EH (cell line): Measurements from ENCODE around the gene CRHR2.

ENCODE experiments used
- DNase-seq: peaks from one replicate; pipeline ENCODE4 v3.0.0-alpha.2; 2015; ENCODE audit warnings: low read depth

CRHR2 gene

DNA sequence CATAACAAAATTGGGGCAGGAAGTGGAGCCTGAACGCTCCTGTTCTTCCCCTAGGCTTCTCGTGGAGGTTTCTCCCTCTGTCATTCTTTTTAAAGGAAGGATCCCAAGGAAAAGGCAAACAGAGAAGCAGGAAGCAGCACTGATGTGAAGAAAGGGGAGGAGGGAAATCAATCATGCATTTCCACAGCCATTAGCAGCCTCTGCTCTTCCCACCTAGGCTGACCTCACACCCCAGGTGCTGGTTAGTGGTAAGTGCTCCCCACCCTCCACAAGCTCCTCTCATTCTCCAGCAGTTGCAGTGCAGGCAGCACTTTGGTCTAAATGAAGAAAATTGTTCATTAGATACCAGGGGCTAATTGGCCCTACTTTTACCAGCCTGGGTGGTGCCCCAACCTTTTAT, 2.6 kb downstream of the CRHR2 start:
- DNase-seq, result no peak

DNA sequence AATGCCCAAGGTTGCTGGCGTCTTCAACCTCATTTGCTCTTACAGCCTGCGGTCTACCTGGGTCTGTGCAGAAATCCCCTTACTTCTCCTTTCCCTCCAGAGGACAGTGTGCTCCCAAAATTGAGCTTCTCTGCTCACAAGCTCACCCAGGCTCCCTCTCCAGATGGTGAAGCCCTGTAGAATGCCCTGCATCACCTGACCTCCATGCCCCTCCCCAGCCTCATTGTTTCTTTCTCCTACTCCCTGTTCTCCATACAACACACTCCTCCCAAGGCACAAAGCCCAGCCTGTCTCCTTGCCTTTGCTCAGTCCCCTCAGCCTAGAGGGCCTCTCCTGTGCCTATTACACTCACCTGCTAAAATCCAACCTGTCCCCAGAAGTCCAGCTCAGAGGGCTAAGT, 3.5 kb downstream of the CRHR2 start:
- no peak for DNase-seq

DNA sequence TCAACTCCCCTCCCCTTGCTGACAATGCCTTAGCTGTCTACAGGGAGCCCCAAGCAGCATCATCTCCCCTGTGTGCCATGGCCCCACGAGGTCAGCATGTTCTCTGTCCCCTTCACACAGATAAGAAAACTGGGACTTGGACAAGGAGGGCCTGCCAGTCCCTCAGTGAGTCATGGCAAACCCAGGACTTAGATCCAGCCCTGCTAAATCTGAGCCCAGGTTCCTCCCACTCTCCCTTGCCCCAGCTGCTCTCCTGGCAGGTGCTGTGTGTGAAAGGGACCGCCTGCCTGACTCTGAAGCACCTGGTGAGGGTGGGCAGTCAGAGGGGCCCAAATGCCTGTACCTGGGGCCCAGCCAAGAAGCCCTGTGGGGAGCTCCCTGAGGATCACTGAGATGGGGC, 7.4 kb downstream of the CRHR2 start:
- DNase-seq, result no peak

- no peak for DNase-seq
Measured at GRCh38 chr7:30674420-30674819, 7.8 kb downstream of the CRHR2 start.

- peak; percentile 78 for DNase-seq
Measured at GRCh38 chr7:30671793-30672465, 10.3 kb downstream of the CRHR2 start.

GRCh38 chr7:30668102-30668501, 14.2 kb downstream of the CRHR2 start:
- DNase-seq, result no peak

GRCh38 chr7:30667172-30667571, 15.1 kb downstream of the CRHR2 start:
- DNase-seq, result no peak

GRCh38 chr7:30665449-30665848, 16.8 kb downstream of the CRHR2 start:
- no peak for DNase-seq

- DNase-seq, result no peak
Measured at GRCh38 chr7:30665043-30665442, 17.2 kb downstream of the CRHR2 start.

DNA sequence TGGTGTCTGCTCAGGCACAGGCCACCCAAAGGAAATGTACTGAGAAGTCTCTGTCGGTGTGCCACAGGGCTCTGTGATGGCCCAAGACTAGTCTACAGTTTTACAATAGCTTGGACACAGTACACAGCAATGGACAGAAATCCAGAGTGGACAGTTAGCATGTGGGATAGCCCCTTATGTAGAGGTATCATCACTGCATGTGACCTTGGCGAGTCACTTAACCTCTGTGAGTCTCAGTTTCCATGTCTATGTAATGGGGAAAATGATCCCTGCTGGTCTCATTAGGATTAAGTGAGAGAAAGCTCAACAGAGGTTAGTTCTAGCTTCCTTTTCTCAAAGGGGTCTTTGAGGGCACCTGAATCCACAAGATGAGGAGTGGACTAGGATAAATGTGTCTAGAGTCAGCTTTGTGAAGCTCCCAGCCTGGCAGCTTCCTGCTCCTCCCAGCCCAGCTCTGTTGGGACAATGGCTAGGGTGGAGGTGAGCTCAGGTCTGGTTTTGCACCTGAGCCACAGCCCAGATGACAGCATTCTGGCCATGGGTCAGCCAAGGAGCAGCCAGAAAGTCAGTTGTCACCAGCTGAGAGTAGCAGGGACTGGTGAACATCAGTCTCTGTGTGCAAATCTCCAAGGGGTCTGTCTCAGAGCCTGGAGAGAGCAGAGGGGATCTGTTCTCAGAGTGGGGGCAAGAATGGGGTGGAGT, 17.9 kb downstream of the CRHR2 start:
- no peak for DNase-seq

GRCh38 chr7:30663414-30663813, 18.8 kb downstream of the CRHR2 start:
- no peak for DNase-seq

DNA sequence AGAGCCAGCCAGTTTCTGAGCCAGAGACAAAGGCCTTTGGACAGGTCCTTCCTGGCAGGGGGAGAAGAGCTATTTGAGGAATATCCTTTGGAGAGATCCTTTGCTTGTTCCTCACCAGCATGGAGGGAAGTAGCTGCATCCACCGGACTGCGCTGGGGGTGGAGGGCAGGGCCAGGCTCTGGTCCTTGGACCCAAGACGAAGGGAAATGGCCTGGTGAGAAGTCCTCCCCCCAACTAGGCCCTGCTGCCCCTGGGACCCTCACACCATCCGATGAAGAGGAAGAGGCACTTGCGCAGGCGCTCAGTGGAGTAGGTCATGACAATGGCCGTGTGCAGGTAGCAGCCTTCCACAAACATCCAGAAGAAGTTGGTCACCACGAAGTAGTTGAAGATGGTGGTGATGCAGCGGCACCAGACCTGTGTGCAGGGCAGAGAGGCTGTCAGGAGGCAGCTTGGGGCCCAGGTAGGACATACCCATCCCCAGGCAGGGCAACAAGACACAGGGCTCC, 19.8 kb downstream of the CRHR2 start:
- DNase-seq, result no peak

DNA sequence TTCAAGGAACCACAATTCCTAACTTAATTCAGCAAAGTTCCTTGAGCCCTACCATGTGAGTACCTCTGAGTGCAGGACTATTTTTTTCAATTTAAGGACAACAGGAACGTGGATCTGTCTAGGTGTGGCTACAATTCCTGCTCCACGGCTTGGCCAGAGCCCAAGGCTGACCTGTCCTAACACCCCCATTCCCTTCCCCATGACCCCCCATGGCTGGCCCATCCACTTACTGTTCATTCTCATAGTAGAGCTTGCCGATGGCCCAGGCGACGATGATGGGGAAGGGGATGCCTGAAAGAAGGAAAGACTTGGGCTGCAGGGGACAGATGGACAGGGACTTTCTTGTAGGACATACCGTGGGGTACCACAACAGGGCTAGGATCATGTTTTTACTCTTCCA, 20.3 kb downstream of the CRHR2 start:
- DNase-seq, result no peak

GRCh38 chr7:30660331-30661255, 21.7 kb downstream of the CRHR2 start:
- DNase-seq, result no peak

- no peak for DNase-seq
Measured at GRCh38 chr7:30659312-30659711, 22.9 kb downstream of the CRHR2 start.

- DNase-seq, result no peak
Measured at GRCh38 chr7:30658479-30659074, 23.7 kb downstream of the CRHR2 start.

GRCh38 chr7:30657131-30657530, 25.1 kb downstream of the CRHR2 start:
- DNase-seq, result no peak

DNA sequence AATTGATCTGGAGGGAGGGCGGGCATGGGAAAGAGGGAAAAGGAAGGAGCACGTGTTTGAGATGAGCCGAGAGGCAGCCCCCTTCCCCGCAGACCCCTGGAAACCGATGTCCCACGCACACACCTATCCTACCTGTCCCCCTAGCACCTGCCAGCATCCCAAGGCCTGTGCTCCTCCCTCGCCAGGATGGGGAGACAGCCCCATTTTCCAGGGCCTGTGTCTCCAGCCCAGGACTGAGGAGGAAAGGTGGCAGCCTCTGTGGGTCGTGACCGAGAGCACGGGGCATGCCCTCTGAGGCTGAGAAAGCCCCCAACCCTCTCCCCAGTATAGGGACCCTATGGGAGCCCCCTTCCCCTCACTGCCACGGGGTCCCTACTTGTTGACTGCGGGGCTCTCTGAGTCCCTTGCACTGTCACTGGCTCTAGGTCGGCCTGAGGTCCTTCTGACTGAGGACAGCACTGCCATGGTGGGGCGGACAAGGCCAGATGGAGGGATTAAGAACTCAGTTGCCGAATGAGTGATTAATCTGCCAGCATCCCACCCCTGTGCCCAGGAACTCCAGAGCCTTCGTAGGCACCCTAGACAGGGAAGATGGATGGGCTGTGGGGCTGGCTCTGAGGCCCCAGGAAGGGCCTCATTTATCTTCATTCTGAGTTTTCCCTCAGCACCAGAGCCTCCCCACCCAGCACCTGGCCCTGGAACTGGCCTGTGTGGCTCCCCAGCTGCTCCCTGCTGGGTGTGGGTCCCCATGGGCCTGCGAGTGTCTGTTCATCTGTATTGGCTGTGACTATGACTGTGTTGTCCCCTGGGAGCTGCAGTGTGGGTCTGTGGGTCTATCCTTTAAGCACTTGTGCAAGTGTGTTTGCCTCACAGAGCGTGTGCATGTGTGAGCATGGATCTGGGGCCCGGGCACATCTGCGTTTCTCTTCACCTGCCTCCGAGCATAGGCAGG, 26.0 kb downstream of the CRHR2 start:
- no peak for DNase-seq

- no peak for DNase-seq
Measured at GRCh38 chr7:30655096-30655970, 26.9 kb downstream of the CRHR2 start.
